Effector memory CD8-positive, alpha-beta T cell (primary cell): ENCODE results near the gene ANKRD55.

Experiments used
- ATAC-seq: fragments of 150-1000 bp; cut with Tn5 transposase; replicated peaks from 2 replicates; pipeline ENCODE4 v1.10.0; 2021; ENCODE audit warnings: mild to moderate bottlenecking, moderate library complexity
- DNase-seq, 3 experiments: peaks; one replicate each; pipeline ENCODE4 v3.0.0; 2021
- H3K27ac Mint-ChIP-seq, 2 donors: one replicate each; pipeline ENCODE4 v1.8.0; 2022; ENCODE audit warnings: mild to moderate bottlenecking in 2 of 2, mixed read lengths in 2 of 2, moderate library complexity in 2 of 2
- H3K27me3 Mint-ChIP-seq, 2 donors: one replicate each; pipeline ENCODE4 v1.8.0; 2022; ENCODE audit warnings: mixed read lengths in 2 of 2
- H3K36me3 Mint-ChIP-seq: one replicate; pipeline ENCODE4 v1.8.0; 2022; ENCODE audit warnings: mild to moderate bottlenecking, moderate library complexity, mixed read lengths; ENCODE audit not compliant: insufficient read depth
- H3K4me1 Mint-ChIP-seq, 2 donors: one replicate each; pipeline ENCODE4 v1.8.0; 2022; ENCODE audit warnings: low read depth in 2 of 2, mixed read lengths in 2 of 2
- H3K4me3 Mint-ChIP-seq, 2 donors: one replicate each; pipeline ENCODE4 v1.8.0; 2022; ENCODE audit warnings: mild to moderate bottlenecking in 2 of 2, mixed read lengths in 2 of 2, moderate library complexity in 2 of 2
- H3K9me3 Mint-ChIP-seq, 2 donors: one replicate each; pipeline ENCODE4 v1.8.0; 2022; ENCODE audit warnings: mixed read lengths in 2 of 2

Gene ANKRD55

DNA sequence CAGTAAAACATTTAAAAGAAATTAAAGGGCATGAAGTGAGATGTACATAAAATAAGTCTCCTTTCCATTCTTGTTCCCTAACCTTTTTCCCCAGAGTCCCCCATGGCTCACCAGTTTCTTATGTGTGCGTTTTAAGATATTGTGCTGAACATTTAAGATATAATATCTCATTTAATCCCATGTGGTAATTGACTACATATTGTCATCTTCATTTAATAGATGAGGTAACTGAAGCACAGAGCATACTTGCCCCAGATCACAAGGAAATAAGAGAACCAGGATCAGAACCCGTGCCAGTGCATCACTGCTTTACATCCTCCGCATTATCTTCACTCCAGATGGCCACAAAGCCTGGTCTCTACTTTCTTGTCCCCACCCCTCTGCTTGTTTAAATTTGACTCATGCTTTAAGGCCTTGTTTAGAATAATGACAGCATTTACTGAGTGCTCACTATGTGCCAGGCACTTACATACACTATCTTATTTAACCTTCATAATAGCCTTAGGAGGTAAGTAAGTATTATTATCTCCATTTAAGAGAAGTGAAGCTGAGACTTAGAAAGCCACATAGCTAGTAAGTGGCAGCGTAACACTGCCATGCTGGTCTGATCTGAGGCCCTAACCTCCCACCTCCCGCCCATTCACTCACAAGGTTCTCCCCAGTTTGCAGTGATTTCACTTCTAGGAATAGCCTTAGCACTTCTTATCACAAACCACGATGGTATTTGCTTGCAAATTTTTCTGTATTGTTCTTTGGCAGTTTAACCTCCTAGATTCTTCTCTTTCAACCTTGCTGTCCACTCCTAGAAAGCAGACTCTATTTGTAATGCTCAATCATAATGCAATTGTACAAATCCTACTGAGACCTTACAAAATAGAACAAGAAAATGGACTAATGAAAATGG is 160.0 kb downstream of the ANKRD55 start:
- no peak for DNase-seq
- Mint-ChIP-seq H3K36me3 (no peaks in the 10 kb centered on the region), H3K27me3 (peaks cover 0 to 3% of the 10 kb centered on the region in 2 donors), H3K9me3 (no peaks in the 10 kb centered on the region), H3K27ac (no peak overlapping the region), H3K4me1 (peaks cover 9 to 10% of the 10 kb centered on the region in 2 donors), H3K4me3 (no peak overlapping the region)
- ATAC-seq = no peak

DNA sequence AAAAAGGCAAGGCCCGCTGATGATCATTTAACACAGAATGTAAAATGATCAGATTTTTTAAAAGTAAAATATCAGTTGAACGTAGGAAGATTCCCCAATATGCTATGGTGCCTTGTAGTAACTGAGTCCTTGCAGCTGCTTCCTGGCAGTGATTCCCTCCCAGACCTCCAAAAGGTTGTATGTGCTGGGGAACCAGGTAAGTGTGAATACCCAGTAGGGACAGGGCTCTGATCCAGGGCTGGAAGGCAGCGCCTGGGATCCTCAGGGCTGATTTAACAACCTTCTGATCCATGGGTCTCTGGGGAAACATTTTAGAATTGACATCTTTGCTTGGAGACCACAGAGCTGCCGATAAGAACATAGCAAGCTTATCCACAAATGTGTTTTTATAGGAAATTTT is 161.7 kb downstream of the ANKRD55 start:
- DNase-seq = no peak
- Mint-ChIP-seq H3K4me3 (no peak overlapping the region), H3K36me3 (no peaks in the 10 kb centered on the region), H3K27me3 (no peaks in the 10 kb centered on the region), H3K27ac (no peak overlapping the region), H3K4me1 (peaks cover 9 to 10% of the 10 kb centered on the region in 2 donors), H3K9me3 (no peaks in the 10 kb centered on the region)
- no peak for ATAC-seq

DNA sequence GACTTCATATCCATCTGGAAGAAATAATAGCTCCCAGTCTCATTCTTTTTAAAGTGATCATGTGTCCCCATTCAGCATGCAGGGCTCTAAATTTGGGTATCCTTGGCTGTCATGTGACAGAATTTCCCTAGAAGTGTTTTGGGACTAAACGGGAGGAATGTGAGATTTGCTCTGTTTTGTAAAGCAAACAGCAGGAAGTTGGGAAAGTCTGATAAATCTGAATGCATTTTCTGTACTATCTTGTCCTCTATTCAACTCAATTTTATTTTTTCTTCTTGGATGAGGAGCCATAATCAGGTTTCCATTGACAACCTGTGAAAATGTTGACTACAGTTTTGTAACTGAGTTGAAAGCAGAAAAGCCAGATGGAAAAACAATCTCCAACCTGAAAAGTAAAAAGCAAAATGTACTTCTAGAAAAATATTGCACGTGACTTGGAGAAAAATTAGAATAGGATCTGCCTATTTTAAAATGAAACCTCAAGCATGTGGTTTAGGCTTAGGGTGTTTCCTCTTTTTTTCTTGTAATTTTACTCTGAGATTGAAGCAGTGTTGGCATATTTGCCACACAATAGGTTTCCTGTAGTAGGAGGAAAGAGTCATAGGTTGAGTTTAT is 162.2 kb downstream of the ANKRD55 start:
- Mint-ChIP-seq H3K9me3 (no peaks in the 10 kb centered on the region), H3K4me3 (no peak overlapping the region), H3K36me3 (no peaks in the 10 kb centered on the region), H3K27ac (no peak overlapping the region), H3K27me3 (no peaks in the 10 kb centered on the region), H3K4me1 (peaks cover 9 to 10% of the 10 kb centered on the region in 2 donors)
- ATAC-seq = peak; percentile 24
- DNase-seq = no peak

DNA sequence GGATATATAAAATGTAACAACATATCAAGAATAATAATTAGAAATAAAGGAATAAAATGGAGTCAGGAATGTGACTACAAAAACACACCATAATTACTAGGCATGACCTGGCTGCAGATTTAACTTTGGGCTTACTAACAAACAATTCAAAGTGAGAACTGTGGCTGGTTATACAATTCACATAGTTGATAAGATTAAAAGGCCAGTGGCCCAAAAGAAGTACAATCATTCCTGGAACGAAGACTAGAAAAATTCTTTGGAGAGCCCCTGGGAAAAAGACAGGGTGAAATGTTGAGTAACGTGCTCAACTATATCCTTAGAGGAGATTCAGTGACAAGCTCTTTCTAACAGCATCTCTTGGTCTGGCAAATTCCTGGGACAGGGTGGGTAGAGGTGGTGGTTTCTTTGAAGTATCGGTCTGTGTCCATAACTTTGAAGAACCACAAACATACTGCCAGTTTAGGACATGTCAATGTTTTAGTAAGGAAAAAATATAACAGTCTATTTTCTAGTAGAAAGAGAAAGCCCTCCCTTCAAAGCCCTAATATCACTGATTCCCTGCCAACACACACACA is 163.4 kb downstream of the ANKRD55 start:
- Mint-ChIP-seq H3K4me3 (no peak overlapping the region), H3K9me3 (no peaks in the 10 kb centered on the region), H3K4me1 (peaks cover 9 to 10% of the 10 kb centered on the region in 2 donors), H3K36me3 (no peaks in the 10 kb centered on the region), H3K27me3 (no peaks in the 10 kb centered on the region), H3K27ac (no peak overlapping the region)
- DNase-seq (no peak), ATAC-seq (no peak)

DNA sequence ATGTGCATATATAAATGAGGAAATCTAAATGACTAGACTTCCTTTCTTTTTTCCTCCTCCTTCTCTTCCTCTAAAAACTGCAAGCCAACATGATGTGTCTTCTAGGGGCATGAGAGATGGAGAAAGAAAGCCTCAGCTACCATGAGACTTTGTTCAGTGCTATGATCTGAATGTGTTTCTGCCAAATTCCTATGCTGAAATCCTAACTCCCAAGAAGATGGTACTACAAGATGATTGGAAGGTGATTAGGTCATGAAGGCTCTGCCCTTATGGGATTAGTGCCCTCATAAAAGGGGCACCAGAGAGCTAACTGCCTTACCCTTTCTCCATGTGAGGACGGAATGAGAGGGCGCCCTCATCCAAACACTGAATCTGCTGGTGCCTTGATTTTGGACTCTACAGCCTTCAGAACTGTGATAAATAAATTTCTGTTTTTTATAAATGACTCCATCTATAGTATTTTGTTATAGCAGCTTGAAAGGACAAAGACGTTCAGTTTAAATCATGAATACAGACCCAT is 166.1 kb downstream of the ANKRD55 start:
- DNase-seq = no peak
- ATAC-seq = no peak
- Mint-ChIP-seq H3K9me3 (no peaks in the 10 kb centered on the region), H3K27ac (no peak overlapping the region), H3K36me3 (no peaks in the 10 kb centered on the region), H3K4me3 (no peak overlapping the region), H3K27me3 (peaks cover 0 to 2% of the 10 kb centered on the region in 2 donors), H3K4me1 (peaks cover 9 to 10% of the 10 kb centered on the region in 2 donors)

DNA sequence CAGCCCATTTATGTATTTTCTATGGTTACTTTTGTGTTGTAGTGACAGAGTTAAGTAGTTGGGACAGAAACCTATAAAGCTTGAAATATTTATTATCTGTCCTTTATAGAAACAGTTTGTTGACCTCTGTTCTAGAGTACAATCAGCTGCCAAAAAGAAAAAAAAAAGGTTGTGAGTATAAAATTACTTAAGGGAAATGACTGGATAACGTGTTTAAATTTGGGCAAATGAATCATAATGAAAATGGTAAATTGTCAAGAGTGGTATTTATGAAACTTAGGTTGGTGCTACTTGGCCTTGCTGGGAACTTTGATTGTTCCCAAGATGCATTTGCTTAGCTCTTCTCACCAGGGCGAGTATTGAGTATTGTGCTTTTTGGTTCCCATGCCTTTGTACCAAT is 168.1 kb downstream of the ANKRD55 start:
- Mint-ChIP-seq H3K4me3 (no peak overlapping the region), H3K27me3 (peaks cover 0 to 7% of the 10 kb centered on the region in 2 donors), H3K27ac (no peak overlapping the region), H3K4me1 (peaks cover 0 to 5% of the 10 kb centered on the region in 2 donors), H3K9me3 (no peaks in the 10 kb centered on the region), H3K36me3 (no peaks in the 10 kb centered on the region)
- DNase-seq (no peak), ATAC-seq (no peak)

DNA sequence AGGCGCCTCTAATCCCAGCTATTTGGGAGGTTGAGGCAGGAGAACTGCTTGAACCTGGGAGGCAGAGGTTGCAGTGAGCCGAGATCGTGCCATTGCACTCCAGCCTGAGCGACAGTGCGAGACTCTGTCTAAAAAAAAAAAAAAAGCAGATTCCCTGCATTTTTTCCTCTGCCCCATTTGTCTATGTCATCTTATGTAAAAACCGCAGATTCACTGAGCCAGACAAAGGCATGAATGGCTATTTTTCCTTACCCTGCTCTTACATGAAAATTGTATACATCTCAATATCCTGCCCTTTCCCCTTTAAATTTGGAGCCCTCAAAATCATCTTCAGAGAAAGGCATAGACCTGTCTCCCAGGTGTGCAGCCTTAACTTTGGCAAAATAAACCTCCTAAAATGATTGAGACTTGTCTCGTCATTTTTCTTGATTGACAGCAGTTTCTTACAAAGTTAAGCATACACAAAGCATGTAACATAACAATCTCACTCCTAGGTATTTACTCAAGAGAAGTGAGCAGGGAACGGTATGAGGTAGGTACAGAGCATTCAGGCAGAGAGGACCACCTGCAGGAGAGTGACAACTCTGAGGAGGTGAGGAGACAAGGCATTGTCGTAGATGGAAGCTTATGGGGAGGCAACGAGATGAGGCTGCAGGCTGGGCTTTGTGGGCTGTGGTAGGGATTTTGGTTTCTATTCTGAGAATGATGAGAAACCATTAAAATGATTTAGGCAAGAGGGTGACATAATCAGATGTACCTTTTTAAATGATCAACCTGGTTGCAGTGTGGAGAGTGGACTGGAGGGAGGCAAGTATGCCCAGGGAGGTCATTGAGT is 172.6 kb downstream of the ANKRD55 start:
- ATAC-seq = no peak
- Mint-ChIP-seq H3K4me3 (no peak overlapping the region), H3K27me3 (peaks cover 15 to 23% of the 10 kb centered on the region in 2 donors), H3K36me3 (no peaks in the 10 kb centered on the region), H3K4me1 (peaks cover 12% of the 10 kb centered on the region in 2 donors), H3K27ac (peak overlapping the region in 1 of 2 donors; percentile 6), H3K9me3 (no peaks in the 10 kb centered on the region)
- no peak for DNase-seq

DNA sequence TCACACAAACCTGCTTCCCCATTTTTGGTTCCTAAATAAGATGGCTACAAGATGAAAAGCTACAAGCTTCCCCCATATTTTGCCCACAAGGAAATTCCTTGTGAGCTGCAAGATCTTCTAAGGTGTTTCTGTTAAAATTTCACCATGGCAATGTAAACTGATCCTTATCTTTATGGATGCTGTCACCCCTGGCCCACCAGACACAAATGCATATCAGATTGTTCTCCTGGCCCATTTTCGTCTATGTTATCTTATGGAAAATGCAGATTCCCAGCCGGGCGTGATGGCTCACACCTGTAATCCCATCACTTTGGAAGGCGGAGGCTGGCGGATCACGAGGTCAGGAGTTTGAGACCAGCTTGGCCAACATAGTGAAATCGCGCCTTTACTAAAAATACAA is 173.3 kb downstream of the ANKRD55 start:
- no peak overlapping the region for H3K27ac Mint-ChIP-seq
- H3K36me3 Mint-ChIP-seq = no peaks in the 10 kb centered on the region
- peaks cover 12% of the 10 kb centered on the region in 2 donors for H3K4me1 Mint-ChIP-seq
- DNase-seq (no peak), ATAC-seq (no peak)
- no peak overlapping the region for H3K4me3 Mint-ChIP-seq
- no peaks in the 10 kb centered on the region for H3K9me3 Mint-ChIP-seq
- H3K27me3 Mint-ChIP-seq = peaks cover 20 to 30% of the 10 kb centered on the region in 2 donors

DNA sequence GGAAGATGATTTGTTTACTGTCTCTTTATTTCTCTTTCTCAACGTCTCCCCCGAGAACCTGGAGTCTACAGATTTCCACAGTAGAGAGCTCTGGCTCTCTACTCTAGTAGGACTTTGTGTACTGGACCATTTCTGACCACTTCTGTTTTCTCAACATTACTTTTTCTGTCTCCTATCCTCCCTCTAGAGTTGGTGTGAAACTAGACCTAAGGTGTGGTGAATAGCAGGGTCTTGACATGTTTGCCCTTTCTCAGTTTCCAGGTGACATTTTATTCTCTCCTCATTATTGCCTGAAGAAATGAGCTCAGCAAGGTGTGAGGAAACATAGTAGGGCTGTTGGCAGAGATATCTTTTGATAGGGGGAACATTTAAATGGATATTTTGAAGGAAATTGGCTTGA is 176.3 kb downstream of the ANKRD55 start:
- Mint-ChIP-seq H3K36me3 (no peaks in the 10 kb centered on the region), H3K4me3 (no peak overlapping the region), H3K27ac (no peak overlapping the region), H3K4me1 (peaks cover 12% of the 10 kb centered on the region in 2 donors), H3K27me3 (peaks cover 20 to 40% of the 10 kb centered on the region in 2 donors), H3K9me3 (no peaks in the 10 kb centered on the region)
- no peak for ATAC-seq
- no peak for DNase-seq

DNA sequence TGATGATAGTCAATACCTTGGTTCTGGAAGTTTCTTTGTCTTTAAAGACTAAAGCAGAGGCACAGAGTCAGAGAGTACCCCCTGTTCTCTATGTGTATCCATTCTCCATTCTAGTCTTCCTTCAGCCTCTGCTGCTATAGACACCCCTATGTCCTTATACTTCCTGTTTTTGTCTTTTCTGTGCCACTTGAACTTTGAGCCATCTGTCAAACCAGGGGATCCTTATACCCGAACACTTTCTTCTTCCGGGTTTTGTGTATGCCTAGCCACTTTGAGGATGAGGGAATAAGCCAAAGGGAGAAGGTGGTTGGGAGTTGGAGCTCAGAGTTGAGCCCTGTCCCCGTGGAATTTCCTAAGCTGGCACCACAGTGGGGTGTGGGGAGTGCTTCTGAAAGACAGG is 177.3 kb downstream of the ANKRD55 start:
- Mint-ChIP-seq H3K27ac (no peak overlapping the region), H3K4me1 (peaks cover 14 to 16% of the 10 kb centered on the region in 2 donors), H3K9me3 (no peaks in the 10 kb centered on the region), H3K36me3 (peaks cover 2% of the 10 kb centered on the region), H3K4me3 (no peak overlapping the region), H3K27me3 (peaks cover 20 to 36% of the 10 kb centered on the region in 2 donors)
- DNase-seq (no peak), ATAC-seq (no peak)

DNA sequence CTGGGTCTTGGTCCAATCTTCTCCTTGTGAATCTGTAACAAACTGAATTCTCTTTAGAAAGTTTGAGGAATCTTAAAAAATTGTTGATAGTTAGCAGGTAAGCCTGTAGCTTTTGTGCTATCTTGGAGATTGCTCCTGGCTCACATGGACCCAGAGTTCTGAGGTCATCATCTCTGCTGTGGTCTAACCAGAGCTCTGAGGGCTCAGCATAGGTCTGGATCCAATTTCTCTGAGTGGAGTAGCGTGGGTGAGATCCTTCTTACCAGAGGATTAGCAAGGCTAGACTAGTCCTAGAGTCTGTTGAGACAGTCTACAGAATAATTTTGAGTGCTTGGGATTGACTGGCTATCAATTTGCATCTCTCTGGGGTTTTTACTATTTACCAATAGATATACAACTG is 177.8 kb downstream of the ANKRD55 start:
- peaks cover 2% of the 10 kb centered on the region for H3K36me3 Mint-ChIP-seq
- peaks cover 20 to 36% of the 10 kb centered on the region in 2 donors for H3K27me3 Mint-ChIP-seq
- no peak overlapping the region for H3K27ac Mint-ChIP-seq
- H3K4me1 Mint-ChIP-seq = peaks cover 9 to 19% of the 10 kb centered on the region in 2 donors
- DNase-seq (no peak), ATAC-seq (no peak)
- H3K9me3 Mint-ChIP-seq = no peaks in the 10 kb centered on the region
- H3K4me3 Mint-ChIP-seq = no peak overlapping the region

DNA sequence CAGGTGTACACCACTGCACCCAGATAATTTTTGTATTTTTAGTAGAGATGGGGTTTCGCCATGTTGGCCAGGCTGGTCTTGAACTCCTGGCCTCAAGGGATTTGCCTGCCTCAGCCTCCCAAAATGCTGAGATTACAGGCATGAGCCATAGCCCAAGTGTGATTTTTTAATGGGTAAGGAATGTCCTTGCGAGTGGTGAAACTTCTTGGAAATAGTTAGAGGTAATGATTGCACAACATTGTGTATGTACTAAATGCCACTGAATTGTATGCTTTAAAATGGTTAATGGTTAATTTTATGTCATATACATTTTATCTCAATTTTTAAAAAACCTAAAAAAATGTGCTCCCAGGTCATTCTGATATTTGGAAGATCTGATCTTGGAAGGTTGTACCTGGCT is 178.5 kb downstream of the ANKRD55 start:
- no peak overlapping the region for H3K4me3 Mint-ChIP-seq
- peaks cover 9 to 19% of the 10 kb centered on the region in 2 donors for H3K4me1 Mint-ChIP-seq
- H3K9me3 Mint-ChIP-seq = no peaks in the 10 kb centered on the region
- no peak overlapping the region for H3K27ac Mint-ChIP-seq
- peaks cover 2% of the 10 kb centered on the region for H3K36me3 Mint-ChIP-seq
- no peak for DNase-seq
- ATAC-seq = no peak
- H3K27me3 Mint-ChIP-seq = peaks cover 20 to 36% of the 10 kb centered on the region in 2 donors

DNA sequence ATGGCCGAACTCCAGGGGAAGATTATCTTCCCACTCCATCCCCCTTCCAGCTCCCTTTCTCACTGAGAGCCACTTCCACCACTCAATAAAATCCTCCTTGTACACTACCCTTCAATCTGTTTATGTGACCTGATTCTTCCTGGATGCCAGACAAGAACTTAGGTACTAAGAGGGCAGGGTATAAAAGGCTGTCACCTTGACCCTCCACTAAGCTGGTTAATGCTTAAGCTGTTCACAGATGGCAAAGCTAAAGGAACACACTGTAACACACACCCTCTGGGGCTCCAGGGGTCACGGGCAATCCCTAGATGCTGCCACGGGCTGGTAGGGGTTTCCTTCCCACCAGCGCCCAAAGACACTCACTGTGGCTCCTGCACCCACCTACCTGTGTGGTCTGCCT is 179.8 kb downstream of the ANKRD55 start:
- Mint-ChIP-seq H3K9me3 (no peaks in the 10 kb centered on the region), H3K36me3 (peaks cover 2% of the 10 kb centered on the region), H3K4me1 (peaks cover 4 to 12% of the 10 kb centered on the region in 2 donors), H3K4me3 (no peak overlapping the region), H3K27me3 (peaks cover 25 to 36% of the 10 kb centered on the region in 2 donors), H3K27ac (no peak overlapping the region)
- DNase-seq (no peak), ATAC-seq (no peak)
